Measurements from ENCODE around the gene KIF26B.

GRCh38 chr1:245583081-245583480 is 428.3 kb downstream of the KIF26B start:
- no peak for TF ChIP-seq CTCF (IDR thresholded peaks at IDR 0.05; ENCODE audit: low read depth, low read length)
- no peak for TF ChIP-seq EZH2phosphoT487 (IDR thresholded peaks at IDR 0.05; ENCODE audit: low read depth)

All from OCI-LY3 (cell line).